Liver (tissue), 3 donors: ENCODE results near the gene LARGE2.

Source experiments
- CTCF ChIP-seq: fragments of 150-350 bp; IDR thresholded peaks from 2 replicates; pipeline ENCODE4 v1.5.1; 2017; ENCODE audit warnings: improper control_type of control experiment, low read depth, low read length; ENCODE audit not compliant: missing input control
- EGR1 ChIP-seq, 2 donors: IDR thresholded peaks; 2 replicates each; pipeline ENCODE4 v1.6.1; 2016 to 2018; ENCODE audit warnings: antibody characterized with exemption in 2 of 2, low read depth in 2 of 2
- GABPA ChIP-seq, 2 donors: IDR thresholded peaks in 1 of 2; conservative IDR thresholded peaks in 1 of 2; 2 replicates each; pipeline ENCODE4 v1.6.1; 2016; ENCODE audit warnings: antibody characterized with exemption in 2 of 2, mild to moderate bottlenecking in 1 of 2, moderate library complexity in 1 of 2
- TAF1 ChIP-seq: conservative IDR thresholded peaks from 2 replicates; pipeline ENCODE4 v1.6.1; 2016; ENCODE audit warnings: antibody characterized with exemption, mild to moderate bottlenecking
- donor health status: healthy.
- donor health status: healthy.

DNA sequence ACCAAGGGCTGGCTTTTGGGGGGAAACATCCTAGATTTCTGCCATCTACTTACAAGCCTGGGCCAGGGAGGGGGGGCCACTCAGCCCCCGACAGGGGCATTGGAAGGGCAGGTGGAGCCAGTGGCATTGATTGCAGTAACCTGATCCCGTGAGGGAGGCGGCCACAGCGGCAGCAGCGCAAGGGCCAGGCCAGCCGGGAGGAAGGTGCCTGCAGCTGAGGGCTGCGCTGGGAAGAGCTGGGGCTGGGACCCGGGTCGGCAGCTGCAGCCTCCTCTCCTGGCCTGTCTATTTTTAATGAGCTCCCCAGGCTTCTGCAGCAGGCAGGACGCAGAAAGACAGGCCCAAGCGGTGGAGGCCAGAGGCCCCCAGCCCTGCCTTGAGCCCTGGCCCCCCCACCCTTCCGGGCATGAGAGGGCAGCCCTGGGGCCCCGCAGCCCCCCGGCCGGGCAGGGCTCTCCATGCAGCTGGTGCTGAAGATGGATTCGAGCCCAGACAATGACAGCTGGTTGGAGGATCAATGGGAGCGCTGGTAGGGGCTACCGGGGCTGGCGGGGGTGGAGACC, 26.0 kb upstream of the LARGE2 start:
- no peak for TF ChIP-seq CTCF
- no peak for TF ChIP-seq TAF1
- TF ChIP-seq EGR1 (IDR thresholded peaks at IDR 0.05; ENCODE audit: low read depth in 2 of 2): no peak
- no peak for TF ChIP-seq GABPA (IDR thresholded peaks at IDR 0.05 in 1 of 2, conservative IDR thresholded peaks at IDR 0.05 in 1 of 2)
